T-helper 1 cell (primary cell): Measurements from ENCODE around the gene TMPRSS6.

ENCODE experiments used
- DNase-seq, 5 donors: peaks; one replicate each; pipeline ENCODE4 v3.0.0-alpha.2; 2012 to 2020

Gene TMPRSS6

DNA sequence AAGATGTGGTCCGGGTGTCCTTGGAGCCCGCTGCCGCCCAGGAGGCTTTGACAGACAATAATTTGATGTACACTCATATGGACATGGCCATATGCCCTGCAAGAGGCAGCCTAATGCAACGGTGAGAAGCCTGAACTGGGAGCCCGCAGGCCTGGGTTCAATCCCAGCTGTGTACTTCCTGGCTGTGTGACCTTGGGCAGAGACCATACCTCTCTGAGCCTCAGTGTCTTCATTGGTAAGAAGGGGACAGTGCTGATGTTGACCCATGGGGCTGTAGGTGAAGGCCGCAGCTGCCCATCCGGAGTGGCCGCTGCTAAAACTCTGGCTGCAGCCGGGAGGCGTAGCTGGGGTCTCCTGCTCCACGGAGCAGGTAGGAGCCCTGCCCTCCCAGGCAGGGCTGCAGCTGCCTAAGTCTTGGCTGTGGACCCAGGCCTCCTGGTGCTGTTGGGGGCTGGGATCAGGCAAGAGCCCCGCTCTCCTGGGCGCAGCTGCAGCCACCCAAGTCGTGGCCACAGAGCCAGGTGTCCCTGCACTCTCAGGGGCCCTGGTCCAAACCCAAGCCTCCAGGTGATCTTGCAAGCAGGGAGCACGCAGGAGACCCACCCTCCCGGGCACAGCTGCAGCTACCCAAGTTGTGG is 31.3 kb upstream of the TMPRSS6 start:
- DNase-seq, result no peak

GRCh38 chr22:37139762-37140161 is 30.2 kb upstream of the TMPRSS6 start:
- DNase-seq, result no peak

DNA sequence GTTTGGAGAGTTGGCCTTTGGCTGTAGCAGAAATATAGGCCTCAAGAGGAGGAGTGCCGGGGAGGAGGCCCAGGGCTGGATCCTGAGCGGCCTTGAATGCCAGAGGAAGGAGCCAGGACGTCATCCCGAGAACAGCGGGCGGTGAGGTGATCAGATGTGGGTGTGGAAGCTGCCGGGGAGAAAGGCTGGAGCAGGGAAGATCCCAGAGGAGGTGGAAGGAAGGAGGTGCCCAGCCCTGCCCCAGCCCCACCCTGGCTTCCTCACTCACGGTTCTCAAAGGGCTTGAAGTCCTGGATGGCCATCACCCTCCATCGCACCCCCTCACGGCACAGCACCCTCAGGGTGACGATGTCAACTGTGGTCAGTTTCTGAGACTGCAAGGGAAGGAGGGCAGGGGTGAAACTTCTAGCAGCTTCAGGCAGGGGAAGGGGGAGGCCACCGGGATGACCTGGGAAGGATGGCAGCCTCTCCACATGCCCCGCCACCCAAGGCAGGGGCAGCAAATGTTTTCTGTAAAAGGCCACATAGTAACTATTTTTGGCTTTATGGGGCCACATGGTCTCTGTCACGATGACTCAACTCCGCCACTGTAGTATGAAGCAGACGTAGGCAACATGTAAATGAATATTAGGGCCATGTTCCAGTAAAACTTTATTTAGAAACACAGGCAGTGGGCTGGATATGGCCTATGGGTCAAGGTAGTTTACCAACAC is 29.5 kb upstream of the TMPRSS6 start:
- DNase-seq, result no peak

- DNase-seq, result no peak
These were observed 28.6 kb upstream of the TMPRSS6 start for GRCh38 chr22:37137903-37138665.

GRCh38 chr22:37137131-37137530 is 27.6 kb upstream of the TMPRSS6 start:
- no peak for DNase-seq

DNA sequence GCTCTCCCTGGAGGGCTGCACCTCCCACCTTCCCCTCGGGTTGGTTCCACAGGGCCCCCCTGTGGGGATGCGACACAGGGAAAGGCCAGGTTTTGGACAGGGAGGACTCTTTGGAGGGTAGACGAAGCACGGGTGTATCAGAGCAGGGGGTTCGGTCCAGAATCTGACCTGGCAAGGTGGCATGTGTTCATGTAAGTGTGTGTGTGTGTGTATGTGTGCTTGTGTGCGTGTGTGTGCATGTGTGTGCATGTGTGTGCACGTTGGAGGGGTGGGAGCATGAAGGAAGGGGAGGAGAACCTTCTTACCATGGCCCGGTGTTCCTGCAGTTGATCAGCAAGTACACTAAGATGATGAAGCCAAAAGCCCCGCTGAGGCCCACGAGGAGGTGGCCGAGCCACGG is 25.5 kb upstream of the TMPRSS6 start:
- DNase-seq, result no peak

DNA sequence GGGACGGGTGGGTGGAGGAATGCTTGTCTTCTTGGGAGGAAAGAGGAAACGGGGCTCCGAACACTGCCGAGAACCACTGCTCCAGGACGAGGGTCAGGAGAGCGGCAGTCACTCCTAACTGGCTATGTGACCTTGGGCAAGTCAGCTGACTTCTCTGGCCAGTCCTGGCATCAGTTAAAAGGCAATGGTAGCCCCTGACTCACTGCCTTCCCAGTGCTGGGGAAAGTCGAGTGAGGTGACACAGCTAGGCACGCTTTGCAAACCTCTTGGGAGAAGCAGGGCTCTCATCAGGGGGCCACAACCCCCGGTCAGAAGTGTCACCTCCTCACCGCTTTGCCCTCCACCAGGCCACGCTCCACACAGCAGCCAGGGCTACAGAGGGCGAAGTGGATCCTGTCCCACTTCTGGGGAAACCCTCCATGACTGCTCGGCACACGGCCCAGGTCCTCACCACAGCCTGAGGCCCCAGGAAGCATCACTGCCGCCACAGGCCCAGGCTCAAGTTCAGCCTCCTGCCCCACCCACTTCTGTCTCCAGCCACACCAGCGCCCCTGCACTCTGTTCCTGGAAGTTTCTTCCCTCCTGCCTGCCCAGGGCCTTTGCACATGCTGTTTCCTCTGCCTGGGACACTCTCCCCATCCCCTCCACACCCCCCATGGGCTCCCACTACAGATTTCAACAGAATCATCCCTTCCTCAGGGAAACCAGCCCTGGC is 23.9 kb upstream of the TMPRSS6 start:
- DNase-seq, result no peak

DNA sequence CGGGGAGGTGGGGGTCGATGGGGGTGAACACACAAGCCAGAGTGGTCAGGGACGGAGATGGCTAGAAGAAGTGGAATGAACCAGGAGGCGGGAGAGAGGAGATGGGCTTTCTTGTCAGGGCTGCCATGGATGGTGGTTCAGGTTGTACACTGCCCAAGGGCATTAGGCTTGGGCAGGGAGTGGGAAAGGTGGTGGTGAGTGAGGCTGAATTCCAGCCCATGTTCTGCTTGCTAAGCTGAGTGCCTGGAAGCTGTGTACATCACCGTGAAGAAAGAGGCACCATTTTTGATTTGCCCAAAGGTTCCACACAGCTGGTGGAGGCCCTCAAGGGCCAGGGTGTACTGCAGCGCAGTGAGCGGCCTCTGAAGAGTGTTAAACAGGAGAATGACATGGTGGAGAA is 23.3 kb upstream of the TMPRSS6 start:
- no peak for DNase-seq

DNA sequence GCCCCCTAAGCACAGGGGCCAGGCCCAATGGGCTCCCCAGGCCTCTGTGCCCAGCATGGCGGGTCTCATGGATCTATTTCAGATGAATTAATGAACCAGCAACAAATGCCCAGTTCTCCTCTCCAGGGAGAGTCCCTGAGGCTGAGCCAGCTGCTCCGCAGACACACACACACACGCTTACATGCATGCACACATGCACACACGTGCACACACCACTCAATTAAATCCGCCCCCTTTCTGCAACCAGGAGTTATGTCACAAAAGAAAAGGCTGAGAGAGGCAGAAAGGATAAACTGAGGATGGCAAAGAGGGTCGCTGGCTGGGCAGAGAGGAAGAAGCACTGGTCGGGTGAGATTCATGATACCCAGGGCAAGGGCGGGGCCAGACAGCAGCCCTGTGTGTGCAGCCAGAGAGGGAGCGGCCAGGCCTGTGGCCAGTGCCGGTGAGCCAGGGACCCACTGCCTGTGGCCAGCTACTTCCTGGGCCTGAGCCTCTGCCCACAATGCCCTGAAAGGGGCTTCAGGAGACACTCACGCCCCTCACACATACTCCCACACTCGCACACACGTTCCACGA is 20.4 kb upstream of the TMPRSS6 start:
- no peak for DNase-seq

GRCh38 chr22:37128555-37129281 is 19.2 kb upstream of the TMPRSS6 start:
- no peak for DNase-seq

GRCh38 chr22:37127350-37127878 is 17.9 kb upstream of the TMPRSS6 start:
- DNase-seq, result no peak

DNA sequence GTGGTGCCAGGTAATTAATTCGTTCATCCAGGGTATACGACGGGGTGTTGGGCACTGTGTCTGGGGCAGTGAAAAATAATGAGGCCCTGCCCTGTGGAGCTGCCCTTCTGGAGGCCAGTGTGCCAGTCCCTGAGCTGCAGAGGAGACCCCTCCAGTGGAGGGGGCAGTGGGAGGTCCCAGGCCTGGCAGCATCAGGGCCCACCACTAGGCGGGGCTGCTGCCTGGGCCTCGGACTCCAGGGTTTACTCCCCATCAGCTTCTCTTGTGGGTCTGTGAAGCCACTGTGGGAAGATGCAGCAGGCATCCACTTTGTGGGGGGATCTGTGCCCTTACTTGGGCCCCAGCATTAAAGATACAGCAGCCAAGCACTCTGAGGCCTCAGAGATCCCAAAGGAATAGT is 17.4 kb upstream of the TMPRSS6 start:
- DNase-seq, result no peak

DNA sequence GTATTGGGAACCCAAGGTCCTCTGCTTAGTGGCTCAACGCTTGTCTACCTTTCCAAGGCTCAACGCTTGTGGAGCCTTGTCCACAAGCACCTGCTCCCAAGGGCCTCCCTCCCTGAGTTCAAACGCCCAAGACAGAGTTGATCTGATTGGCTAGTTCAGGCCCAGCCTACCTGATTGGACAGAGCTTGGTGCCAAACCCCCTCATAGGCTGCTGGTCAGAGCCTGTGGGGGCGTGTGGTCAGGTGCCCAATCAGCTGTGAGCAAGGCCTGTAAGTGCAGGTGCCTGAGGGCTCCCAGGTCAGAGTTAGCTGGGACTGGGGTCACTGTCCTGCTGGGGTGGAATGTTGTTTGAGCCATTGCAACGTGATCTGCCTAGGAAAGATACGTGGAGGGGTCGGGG is 16.9 kb upstream of the TMPRSS6 start:
- no peak for DNase-seq

DNA sequence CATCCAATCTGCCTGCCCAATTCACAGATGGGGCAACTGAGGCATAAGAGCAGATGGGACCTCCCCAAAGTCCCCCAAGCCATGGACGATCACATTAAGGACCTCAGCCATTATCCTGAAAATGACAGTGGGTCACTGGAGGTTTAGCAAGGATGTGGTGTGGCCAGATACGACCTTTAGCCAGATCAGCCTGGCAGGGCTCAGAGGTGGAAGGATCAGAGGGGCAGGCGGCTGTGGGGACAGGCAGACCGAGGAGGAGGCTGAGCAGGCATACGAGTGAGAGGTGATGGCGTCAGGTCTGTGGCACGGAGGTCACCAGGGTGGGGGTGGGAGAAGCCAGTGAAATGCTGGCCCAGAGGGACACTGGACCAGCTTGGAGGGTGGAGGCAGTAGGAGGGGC is 14.1 kb upstream of the TMPRSS6 start:
- no peak for DNase-seq

DNA sequence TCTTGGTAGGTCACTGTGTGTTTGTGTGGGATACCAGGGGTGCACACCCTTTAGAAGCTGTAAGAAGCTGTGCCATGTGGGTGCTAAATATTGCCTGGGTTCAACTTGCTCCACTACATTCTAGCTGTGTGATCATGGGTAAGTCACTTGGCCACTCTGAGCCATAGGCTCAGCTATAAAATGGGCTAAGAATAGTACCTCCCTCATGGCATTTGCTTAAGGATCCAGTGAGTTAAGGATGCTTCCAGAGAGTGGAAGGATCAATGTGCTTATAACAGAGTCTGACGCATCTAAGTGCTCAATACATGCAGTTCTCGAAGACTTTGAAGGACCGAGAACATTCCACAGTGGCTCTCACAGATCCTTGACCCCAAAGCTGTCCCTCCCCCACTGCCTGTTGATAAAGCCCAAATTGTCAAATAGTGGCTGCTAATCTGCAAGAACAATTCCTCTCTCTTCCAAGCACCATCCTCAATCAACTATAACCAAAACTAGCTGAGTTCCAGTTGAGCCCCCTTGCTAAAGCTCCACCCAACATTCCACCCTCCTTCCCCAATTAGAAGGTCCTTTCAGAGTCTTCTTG is 13.2 kb upstream of the TMPRSS6 start:
- no peak for DNase-seq

DNA sequence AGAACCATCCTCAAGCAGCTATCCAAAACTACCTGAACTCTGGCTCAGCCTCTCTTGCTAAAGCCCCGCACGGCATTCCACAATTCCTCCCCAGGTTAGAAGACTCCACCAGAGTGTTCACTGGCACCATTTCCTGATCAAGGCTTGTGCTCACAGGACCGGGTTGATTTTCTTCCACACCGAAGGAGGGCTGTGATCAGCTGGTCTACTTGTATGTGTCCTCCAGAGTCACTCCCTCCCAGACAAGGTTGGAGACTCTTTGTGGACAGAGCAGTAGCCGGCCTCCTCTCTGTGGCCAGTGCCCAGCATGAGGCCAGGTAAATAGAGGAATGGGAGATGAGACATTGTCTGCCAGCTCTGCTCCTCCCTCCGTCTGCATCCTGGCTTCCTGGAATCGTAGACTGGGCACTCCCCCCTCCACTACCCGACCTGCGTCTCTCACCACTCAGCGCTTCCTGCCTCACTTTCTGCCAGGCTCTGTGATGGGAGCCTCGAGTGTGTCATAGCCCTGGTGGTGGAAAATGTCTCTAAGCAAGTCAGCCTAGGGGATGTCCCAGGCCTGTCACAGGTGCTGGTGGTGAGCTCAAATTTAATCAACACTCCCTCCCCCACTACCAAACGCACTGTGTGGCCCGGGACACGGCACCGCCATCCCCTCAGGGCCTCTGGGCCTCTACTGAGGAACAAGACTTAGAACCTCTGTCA is 12.5 kb upstream of the TMPRSS6 start:
- peak; percentile 85 to 99 (median 91) for DNase-seq

DNA sequence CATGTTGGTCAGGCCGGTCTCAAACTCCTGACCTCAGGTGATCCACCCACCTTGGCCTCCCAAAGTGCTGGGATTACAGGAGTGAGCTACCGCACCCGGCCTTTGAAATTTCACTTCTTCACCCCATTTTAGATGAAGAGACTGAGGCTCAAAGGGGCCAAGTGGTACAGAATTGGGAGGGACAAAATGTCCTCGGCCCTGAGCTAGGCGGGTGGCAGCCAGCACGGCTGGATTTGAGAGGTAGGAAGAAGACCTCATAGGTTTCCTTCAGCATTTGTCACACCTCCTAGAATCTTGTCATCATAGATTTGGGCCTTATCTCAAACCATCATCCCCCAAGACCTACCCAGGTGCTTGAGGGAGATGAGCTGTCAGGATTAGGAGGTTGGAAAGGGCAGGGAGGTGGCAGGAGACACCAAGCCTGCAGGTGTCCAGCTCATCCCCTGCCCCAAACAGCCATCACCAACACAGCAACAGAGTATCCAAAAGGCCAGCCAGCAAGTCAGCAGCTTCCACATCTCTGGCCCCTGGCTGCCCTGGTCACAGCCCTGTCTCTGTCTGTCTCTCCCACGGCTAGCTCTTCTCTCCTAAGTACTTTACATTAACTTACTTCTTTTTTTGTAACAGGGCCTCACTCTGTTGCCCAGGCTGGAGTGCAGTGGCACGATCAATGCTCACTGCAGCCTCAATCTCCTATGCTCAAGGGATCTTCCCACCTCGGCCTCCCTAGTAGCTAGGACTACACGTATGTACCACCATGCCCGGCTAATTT is 11.2 kb upstream of the TMPRSS6 start:
- DNase-seq, result no peak

- DNase-seq, result no peak
These were observed 10.4 kb upstream of the TMPRSS6 start for GRCh38 chr22:37119872-37120271.

DNA sequence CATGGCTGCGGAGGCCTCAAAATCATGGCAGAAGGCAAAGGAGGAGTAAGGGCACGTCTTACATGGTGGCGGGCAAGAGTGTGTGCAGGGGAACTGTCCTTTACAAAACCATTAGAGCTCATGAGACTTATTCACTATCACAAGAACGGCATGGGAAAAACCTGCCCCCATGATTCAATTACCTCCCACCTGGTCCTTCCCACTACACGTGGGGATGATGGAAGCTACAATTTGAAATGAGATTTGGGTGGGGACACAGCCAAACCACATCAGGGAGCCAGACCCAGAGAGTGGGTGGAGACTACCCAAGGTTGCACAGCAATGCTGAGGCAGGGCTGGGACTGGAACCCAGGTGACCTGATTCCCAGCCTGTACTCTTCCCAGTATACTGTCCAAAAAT is 8.6 kb upstream of the TMPRSS6 start:
- DNase-seq, result no peak

DNA sequence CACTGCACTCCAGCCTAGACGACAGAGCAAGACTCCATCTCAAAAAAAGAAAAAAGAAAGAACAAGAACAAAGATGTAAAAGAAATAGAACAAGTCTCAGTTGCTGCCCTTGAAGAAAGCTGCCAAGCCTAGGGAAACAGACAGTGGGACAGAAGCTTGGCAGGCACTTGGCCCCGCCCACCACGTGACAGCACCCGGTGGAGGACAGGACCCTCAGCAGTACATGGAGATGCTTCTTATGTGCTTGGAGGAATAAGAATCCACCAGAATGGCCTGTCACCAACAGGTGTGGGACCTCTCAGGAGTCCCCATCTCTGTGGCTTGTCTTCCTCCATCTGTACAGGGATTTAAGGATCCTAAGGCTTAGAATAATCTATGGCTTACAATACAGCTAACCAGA is 7.6 kb upstream of the TMPRSS6 start:
- no peak for DNase-seq
